Activated T-helper 1 cell treated with Interleukin-2 at 50 U/mL for 16 hours (primary cell): Measurements from ENCODE around the gene SNIP1.
"Not testable (repeated sequence)": the region's sequence is repeated elsewhere in the genome, so short reads cannot be mapped to it uniquely, and the experiment has no call there.

Source experiments
- DNase-seq: peaks from one replicate; pipeline ENCODE4 v3.0.0-alpha.2; 2020; ENCODE audit warnings: low read depth

Gene SNIP1

GRCh38 chr1:37553927-37554808 lies at the start of gene SNIP1:
SNIP1 (minus strand) TSS chr1:37554293; CDS start chr1:37554229, 64 bp downstream.
- DNase-seq, result peak; percentile 84

GRCh38 chr1:37602750-37603694 lies 48.9 kb upstream of the SNIP1 start:
- peak; percentile 3 for DNase-seq

- DNase-seq, result no peak
These were observed 47.3 kb upstream of the SNIP1 start for GRCh38 chr1:37601441-37601840.

- no peak for DNase-seq
These were observed 45.8 kb upstream of the SNIP1 start for GRCh38 chr1:37599940-37600339.

- DNase-seq, result no peak
These were observed 42.1 kb upstream of the SNIP1 start for GRCh38 chr1:37596182-37596667.

- DNase-seq, result peak; percentile 93
These were observed 41.5 kb upstream of the SNIP1 start, which contains the start of gene GNL2 for GRCh38 chr1:37595440-37596181. GNL2 (minus strand) TSS chr1:37595937; CDS start chr1:37595822, 115 bp downstream.

GRCh38 chr1:37593726-37594125 lies 39.6 kb upstream of the SNIP1 start:
- DNase-seq, result no peak

- DNase-seq, result no peak
These were observed 34.8 kb upstream of the SNIP1 start for GRCh38 chr1:37588939-37589338.

- not testable (repeated sequence) for DNase-seq
These were observed 30.5 kb upstream of the SNIP1 start for GRCh38 chr1:37584544-37584943.

- no peak for DNase-seq
These were observed 21.6 kb upstream of the SNIP1 start for GRCh38 chr1:37575692-37576091.

GRCh38 chr1:37574834-37575480 lies 20.9 kb upstream of the SNIP1 start:
- DNase-seq, result no peak

GRCh38 chr1:37570528-37571334 lies 16.6 kb upstream of the SNIP1 start:
- DNase-seq, result no peak

- no peak for DNase-seq
These were observed 12.9 kb upstream of the SNIP1 start for GRCh38 chr1:37567023-37567422.

- no peak for DNase-seq
These were observed 10.8 kb upstream of the SNIP1 start for GRCh38 chr1:37564892-37565291.

GRCh38 chr1:37562984-37563383 lies 8.9 kb upstream of the SNIP1 start:
- DNase-seq, result no peak

- no peak for DNase-seq
These were observed 7.3 kb upstream of the SNIP1 start for GRCh38 chr1:37561133-37562132.

GRCh38 chr1:37560401-37561132 lies 6.5 kb upstream of the SNIP1 start:
- no peak for DNase-seq

- DNase-seq, result not testable (repeated sequence)
These were observed 5.9 kb upstream of the SNIP1 start for GRCh38 chr1:37559957-37560379.
